Subcutaneous abdominal adipose tissue (tissue), 5 donors: ENCODE measurements around the gene NLRC3.

Source experiments
- H3K27ac ChIP-seq: one replicate; pipeline ENCODE4 v1.7.0; 2013; ENCODE audit warnings: low read depth, mild to moderate bottlenecking, inconsistent platforms, low read length, moderate library complexity
- H3K27me3 ChIP-seq, 5 donors: one replicate each; pipeline ENCODE4 v1.7.0; 2013; ENCODE audit warnings: low read length in 5 of 5, inconsistent platforms in 1 of 5; ENCODE audit not compliant: control insufficient read depth in 5 of 5, insufficient read depth in 4 of 5
- H3K36me3 ChIP-seq, 5 donors: one replicate each; pipeline ENCODE4 v1.7.0; 2013; ENCODE audit warnings: low read length in 5 of 5; ENCODE audit not compliant: control insufficient read depth in 5 of 5, insufficient read depth in 5 of 5
- H3K4me1 ChIP-seq, 5 donors: one replicate each; pipeline ENCODE4 v1.7.0; 2013; ENCODE audit warnings: low read length in 5 of 5, mild to moderate bottlenecking in 3 of 5, moderate library complexity in 1 of 5; ENCODE audit not compliant: control insufficient read depth in 5 of 5, insufficient read depth in 5 of 5
- H3K4me3 ChIP-seq, 5 donors: one replicate each; pipeline ENCODE4 v1.7.0; 2013; ENCODE audit warnings: low read length in 5 of 5, low read depth in 1 of 5
- H3K9ac ChIP-seq, 5 donors: one replicate each; pipeline ENCODE4 v1.7.0; 2013; ENCODE audit warnings: low read length in 5 of 5, mild to moderate bottlenecking in 4 of 5, moderate library complexity in 3 of 5
- H3K9me3 ChIP-seq, 5 donors: one replicate each; pipeline ENCODE4 v1.7.0; 2013; ENCODE audit warnings: low read length in 5 of 5; ENCODE audit not compliant: control insufficient read depth in 5 of 5
- donor health status: healthy.
- donor health status: healthy.
- donor health status: healthy.
- donor health status: healthy.
- donor health status: healthy.

NLRC3 gene

GRCh38 chr16:3490911-3491629, 86.1 kb downstream of the NLRC3 start:
- Histone ChIP-seq H3K36me3 (peaks cover 0 to 18% (median 12%) of the 10 kb centered on the region in 5 donors), H3K9me3 (no peaks in the 10 kb centered on the region), H3K27me3 (no peaks in the 10 kb centered on the region), H3K4me3 (no peak overlapping the region), H3K9ac (no peak overlapping the region), H3K4me1 (peaks cover 0 to 13% (median 12%) of the 10 kb centered on the region in 5 donors), H3K27ac (no peak overlapping the region)
